ENCODE measurements around the gene FYN.

The FYN gene

GRCh38 chr6:111724505-111724904 is 148.7 kb downstream of the FYN start:
- TF ChIP-seq, protein P1, sequence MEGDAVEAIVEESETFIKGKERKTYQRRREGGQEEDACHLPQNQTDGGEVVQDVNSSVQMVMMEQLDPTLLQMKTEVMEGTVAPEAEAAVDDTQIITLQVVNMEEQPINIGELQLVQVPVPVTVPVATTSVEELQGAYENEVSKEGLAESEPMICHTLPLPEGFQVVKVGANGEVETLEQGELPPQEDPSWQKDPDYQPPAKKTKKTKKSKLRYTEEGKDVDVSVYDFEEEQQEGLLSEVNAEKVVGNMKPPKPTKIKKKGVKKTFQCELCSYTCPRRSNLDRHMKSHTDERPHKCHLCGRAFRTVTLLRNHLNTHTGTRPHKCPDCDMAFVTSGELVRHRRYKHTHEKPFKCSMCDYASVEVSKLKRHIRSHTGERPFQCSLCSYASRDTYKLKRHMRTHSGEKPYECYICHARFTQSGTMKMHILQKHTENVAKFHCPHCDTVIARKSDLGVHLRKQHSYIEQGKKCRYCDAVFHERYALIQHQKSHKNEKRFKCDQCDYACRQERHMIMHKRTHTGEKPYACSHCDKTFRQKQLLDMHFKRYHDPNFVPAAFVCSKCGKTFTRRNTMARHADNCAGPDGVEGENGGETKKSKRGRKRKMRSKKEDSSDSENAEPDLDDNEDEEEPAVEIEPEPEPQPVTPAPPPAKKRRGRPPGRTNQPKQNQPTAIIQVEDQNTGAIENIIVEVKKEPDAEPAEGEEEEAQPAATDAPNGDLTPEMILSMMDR (IDR thresholded peaks at IDR 0.05; ENCODE audit: insufficient read depth, low read length, missing control alignments), result no peak
- ChIA-PET CTCF (interaction anchor here (0.8 to 13.5 kb wide), 5 partner anchors 12 to 316 kb away, joined by 3 to 87 read pairs (median 9); no protein-coding TSS in a partner anchor), POLR2A (no interaction called here)
- H3K4me3 ChIP-seq (ENCODE audit: low read depth, low read length), result no peak overlapping the region
- DNase-seq (ENCODE audit: low read depth, low spot score), result no peak

DNA sequence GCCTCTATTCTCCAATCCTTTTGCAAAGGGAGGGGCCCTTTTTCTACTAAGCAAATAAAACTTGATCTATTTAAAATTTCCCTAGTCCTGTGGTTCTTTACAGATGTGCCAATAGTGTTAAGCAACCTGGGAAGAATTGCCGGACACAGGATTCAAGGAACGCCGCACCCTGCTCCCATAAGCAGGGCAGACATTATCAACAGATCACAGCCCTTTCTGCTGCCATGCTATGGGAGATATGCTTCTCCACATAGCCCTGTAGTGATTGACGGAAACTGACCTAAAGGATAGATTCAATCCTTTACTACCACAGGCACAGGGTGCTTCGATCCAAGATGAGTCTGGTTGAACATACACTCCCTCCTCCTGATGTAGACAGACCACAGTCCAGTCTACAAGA is 149.2 kb downstream of the FYN start:
- ChIA-PET CTCF (interaction anchor here (0.8 to 13.5 kb wide), 6 partner anchors 12 to 316 kb away, joined by 3 to 87 read pairs (median 7); no protein-coding TSS in a partner anchor), POLR2A (interaction anchor here (0.7 kb wide), 1 partner anchor 36 kb away, joined by 3 read pairs; no protein-coding TSS in a partner anchor)
- H3K4me3 ChIP-seq (ENCODE audit: low read depth, low read length), result no peak overlapping the region
- TF ChIP-seq, protein P1 (IDR thresholded peaks at IDR 0.05; ENCODE audit: insufficient read depth, low read length, missing control alignments), result no peak
- no peak for DNase-seq (ENCODE audit: low read depth, low spot score)

DNA sequence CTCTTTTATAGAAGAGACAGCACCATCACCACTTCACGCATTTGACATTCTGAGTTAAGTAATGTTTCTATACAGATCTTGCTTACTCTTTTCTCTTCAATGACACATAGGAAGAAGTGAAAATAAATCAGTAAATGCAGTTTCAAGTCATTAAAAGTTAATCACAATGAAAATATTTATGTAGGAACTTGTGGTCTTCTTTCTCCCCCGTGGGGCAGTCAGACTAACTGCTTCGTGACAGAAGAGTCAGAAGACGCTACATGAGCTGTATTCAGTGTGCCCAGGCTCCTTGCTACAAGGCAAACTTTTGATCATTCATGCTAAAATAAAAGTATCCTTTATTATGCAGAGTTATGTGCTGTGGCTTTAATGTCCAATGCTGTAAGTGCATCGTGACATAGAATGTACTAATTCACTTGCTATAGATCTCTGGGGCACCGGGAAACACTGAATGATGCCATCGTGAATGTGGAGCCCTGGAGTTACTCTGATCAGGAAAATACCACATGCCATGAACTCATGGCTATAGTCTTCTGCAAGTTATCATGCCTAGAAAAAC is 149.8 kb downstream of the FYN start:
- DNase-seq (ENCODE audit: low read depth, low spot score), result no peak
- ChIA-PET POLR2A (interaction anchor here (0.7 kb wide), 1 partner anchor 37 kb away, joined by 3 read pairs; no protein-coding TSS in a partner anchor), CTCF (interaction anchor here (1.0 to 13.5 kb wide), 6 partner anchors 13 to 317 kb away, joined by 4 to 87 read pairs (median 6); no protein-coding TSS in a partner anchor)
- no peak overlapping the region for H3K4me3 ChIP-seq (ENCODE audit: low read depth, low read length)
- TF ChIP-seq, protein P1 (IDR thresholded peaks at IDR 0.05; ENCODE audit: insufficient read depth, low read length, missing control alignments), result no peak

- POLR2A ChIA-PET, result interaction anchor here (0.6 to 1.2 kb wide), 3 partner anchors 38 to 323 kb away, joined by 3 read pairs; no protein-coding TSS in a partner anchor
- CTCF ChIA-PET, result interaction anchor here (0.9 to 13.5 kb wide), 15 partner anchors 9 to 322 kb away, joined by 3 to 87 read pairs (median 4); no protein-coding TSS in a partner anchor
- TF ChIP-seq, protein P1 (IDR thresholded peaks at IDR 0.05; ENCODE audit: insufficient read depth, low read length, missing control alignments), result no peak
- no peak overlapping the region for H3K4me3 ChIP-seq (ENCODE audit: low read depth, low read length)
- DNase-seq (ENCODE audit: low read depth, low spot score), result no peak
Measured at GRCh38 chr6:111722179-111722731, 151.0 kb downstream of the FYN start.

DNA sequence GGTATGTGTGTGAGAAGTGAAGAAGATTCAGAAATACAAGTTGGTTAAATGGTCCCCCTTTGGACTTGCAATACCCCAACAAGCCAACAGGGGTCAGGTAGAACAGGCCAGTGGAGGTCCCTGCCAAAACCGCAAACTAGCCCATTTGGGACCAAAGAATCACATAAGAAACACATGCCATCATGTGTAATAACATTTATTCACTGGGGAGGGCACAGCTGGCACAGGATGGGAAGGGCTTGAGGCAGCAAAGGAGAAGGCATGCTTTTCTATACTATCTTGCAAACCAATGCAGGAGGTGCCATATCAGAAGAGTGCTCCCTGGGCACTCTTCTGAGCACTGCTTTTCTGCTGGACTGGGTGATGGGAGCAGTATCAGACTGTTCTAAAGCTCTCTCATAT is 151.5 kb downstream of the FYN start:
- no peak for DNase-seq (ENCODE audit: low read depth, low spot score)
- TF ChIP-seq, protein P1 (IDR thresholded peaks at IDR 0.05; ENCODE audit: insufficient read depth, low read length, missing control alignments), result peak; percentile 55
- H3K4me3 ChIP-seq (ENCODE audit: low read depth, low read length), result no peak overlapping the region
- CTCF ChIA-PET, result interaction anchor here (0.9 to 13.5 kb wide), 13 partner anchors 9 to 323 kb away, joined by 3 to 87 read pairs (median 5); no protein-coding TSS in a partner anchor
- POLR2A ChIA-PET, result interaction anchor here (1.2 kb wide), 1 partner anchor 324 kb away, joined by 3 read pairs; no protein-coding TSS in a partner anchor

DNA sequence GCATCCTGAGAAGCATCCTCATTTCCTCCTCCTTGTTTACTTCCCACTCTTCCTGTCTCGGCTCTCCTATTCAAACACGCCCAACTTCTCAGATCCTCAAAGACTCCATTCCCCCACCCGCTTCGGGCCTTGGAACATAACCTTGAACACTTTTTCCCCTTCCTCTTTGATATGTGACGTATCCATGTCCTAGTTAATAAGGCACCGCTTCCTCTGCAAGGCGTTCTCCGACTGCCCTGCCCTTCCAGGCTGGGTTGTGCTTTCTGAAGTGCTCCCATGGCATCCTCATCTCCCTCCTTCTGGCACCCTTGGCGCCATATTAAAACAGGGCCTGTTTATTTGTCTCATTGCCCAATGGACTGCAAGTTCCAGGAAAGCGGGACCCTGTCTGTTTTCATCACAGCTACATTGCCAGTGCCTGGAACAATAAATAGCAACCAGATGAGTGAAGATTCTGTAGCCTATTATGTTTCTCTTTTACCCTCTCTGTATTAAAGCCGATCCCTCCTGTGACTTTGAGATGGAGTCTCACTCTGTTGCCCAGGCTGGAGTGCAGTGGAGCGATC is 152.2 kb downstream of the FYN start:
- ChIA-PET POLR2A (no interaction called here), CTCF (interaction anchor here (1.2 to 13.5 kb wide), 8 partner anchors 8 to 319 kb away, joined by 3 to 87 read pairs (median 6); no protein-coding TSS in a partner anchor)
- no peak overlapping the region for H3K4me3 ChIP-seq (ENCODE audit: low read depth, low read length)
- no peak for DNase-seq (ENCODE audit: low read depth, low spot score)
- TF ChIP-seq, protein P1 (IDR thresholded peaks at IDR 0.05; ENCODE audit: insufficient read depth, low read length, missing control alignments), result no peak
